WTC11 (cell line): ENCODE results near the gene PIP4K2B. TPM values are rescaled to one million over a fixed set of nuclear protein-coding genes. Genes with fewer than 3 reads are reported as not detected.

Experiments used
- ATAC-seq: fragments of 200-7000 bp; cut with Tn5 transposase; 2 replicates; pipeline ENCODE4 v1.10.0; 2021; ENCODE audit warnings: mild to moderate bottlenecking, moderate library complexity
- CTCF ChIA-PET: fragments of 300-600 bp; sonication (Branson Sonifier 250); formaldehyde crosslinking; loops from one replicate; lab custom pipeline; 2021; ENCODE audit warnings: antibody characterized with exemption; lab: Charles Lee
- POLR2A ChIA-PET: fragments of 350-600 bp; sonication (Branson Sonifier 250); formaldehyde crosslinking; loops from one replicate; lab custom pipeline; 2021; ENCODE audit warnings: antibody characterized with exemption; lab: Charles Lee
- DNase-seq: peaks from one replicate; pipeline ENCODE4 v3.0.0; 2021; ENCODE audit warnings: low spot score
- H3K27ac Mint-ChIP-seq: 2 replicates; pipeline ENCODE4 v1.8.0; 2021; ENCODE audit warnings: mixed read lengths
- H3K27me3 Mint-ChIP-seq: 2 replicates; pipeline ENCODE4 v1.8.0; 2021; ENCODE audit warnings: low read depth, mild to moderate bottlenecking, moderate library complexity, mixed read lengths
- H3K36me3 Mint-ChIP-seq: 2 replicates; pipeline ENCODE4 v1.8.0; 2021; ENCODE audit warnings: mixed read lengths
- H3K4me1 Mint-ChIP-seq: 2 replicates; pipeline ENCODE4 v1.8.0; 2022; ENCODE audit warnings: mixed read lengths
- H3K4me3 Mint-ChIP-seq: 2 replicates; pipeline ENCODE4 v1.8.0; 2021; ENCODE audit warnings: mild to moderate bottlenecking, moderate library complexity, mixed read lengths
- H3K9me3 Mint-ChIP-seq: 2 replicates; pipeline ENCODE4 v1.8.0; 2021; ENCODE audit warnings: mixed read lengths
- FOXJ3 ChIP-seq: sonication (generic); formaldehyde crosslinking; IDR thresholded peaks from 2 replicates; pipeline ENCODE4 v1.9.0; 2021; ENCODE audit warnings: missing genetic modification reagents, mild to moderate bottlenecking, borderline replicate concordance
- FOXK1 ChIP-seq: sonication (generic); formaldehyde crosslinking; IDR thresholded peaks from 2 replicates; pipeline ENCODE4 v1.8.0; 2022; ENCODE audit warnings: mild to moderate bottlenecking, moderate library complexity, missing genetic modification reagents
- JAZF1 ChIP-seq: fragments of 250-450 bp; sonication (Bioruptor Pico); IDR thresholded peaks from 2 replicates; pipeline ENCODE4 v1.9.0; 2021; ENCODE audit warnings: moderate library complexity, mild to moderate bottlenecking, inconsistent platforms
- MXD4 ChIP-seq: fragments of 250-450 bp; sonication (Bioruptor Pico); IDR thresholded peaks from 2 replicates; pipeline ENCODE4 v1.8.0; 2021; ENCODE audit warnings: mild to moderate bottlenecking, moderate library complexity, borderline replicate concordance
- MYBL2 ChIP-seq: sonication (generic); formaldehyde crosslinking; IDR thresholded peaks from 2 replicates; pipeline ENCODE4 v1.8.1; 2023; ENCODE audit warnings: mild to moderate bottlenecking, moderate library complexity, missing genetic modification reagents
- NFE2L1 ChIP-seq: sonication (generic); formaldehyde crosslinking; IDR thresholded peaks from 2 replicates; pipeline ENCODE4 v1.8.1; 2023; ENCODE audit warnings: missing genetic modification reagents
- NR2C2 ChIP-seq: sonication (generic); formaldehyde crosslinking; IDR thresholded peaks from 2 replicates; pipeline ENCODE4 v1.8.0; 2022; ENCODE audit warnings: mild to moderate bottlenecking, missing genetic modification reagents
- RELA ChIP-seq: sonication (generic); formaldehyde crosslinking; IDR thresholded peaks from 2 replicates; pipeline ENCODE4 v1.8.1; 2022; ENCODE audit warnings: missing genetic modification reagents, mild to moderate bottlenecking, borderline replicate concordance
- RORB ChIP-seq: fragments of 250-450 bp; sonication (Bioruptor Pico); IDR thresholded peaks from 2 replicates; pipeline ENCODE4 v1.9.0; 2021; ENCODE audit warnings: mild to moderate bottlenecking
- SMAD4 ChIP-seq: sonication (generic); formaldehyde crosslinking; IDR thresholded peaks from 2 replicates; pipeline ENCODE4 v1.8.0; 2022; ENCODE audit warnings: mild to moderate bottlenecking, missing genetic modification reagents
- SP1 ChIP-seq: sonication (generic); formaldehyde crosslinking; conservative IDR thresholded peaks from 2 replicates; pipeline ENCODE4 v1.8.1; 2022; ENCODE audit warnings: missing genetic modification reagents
- TCF7 ChIP-seq: sonication (generic); formaldehyde crosslinking; IDR thresholded peaks from 2 replicates; pipeline ENCODE4 v1.8.0; 2022; ENCODE audit warnings: mild to moderate bottlenecking, low read depth, missing genetic modification reagents, moderate library complexity
- TP53 ChIP-seq: sonication (generic); formaldehyde crosslinking; IDR thresholded peaks from 2 replicates; pipeline ENCODE4 v1.8.1; 2023; ENCODE audit warnings: mild to moderate bottlenecking, missing genetic modification reagents
- ZNF219 ChIP-seq: sonication (generic); formaldehyde crosslinking; IDR thresholded peaks from 2 replicates; pipeline ENCODE4 v1.8.0; 2023; ENCODE audit warnings: missing genetic modification reagents, mild to moderate bottlenecking, borderline replicate concordance
- ZNF423 ChIP-seq: fragments of 250-450 bp; sonication (Bioruptor Pico); IDR thresholded peaks from 2 replicates; pipeline ENCODE4 v2.1.2; 2022; ENCODE audit warnings: mild to moderate bottlenecking, moderate library complexity
- ZNF671 ChIP-seq: fragments of 250-450 bp; sonication (Bioruptor Pico); IDR thresholded peaks from 2 replicates; pipeline ENCODE4 v1.8.0; 2021; ENCODE audit warnings: mild to moderate bottlenecking
- total RNA-seq: library from RNA; stranded (reverse); gene quantifications from 3 replicates; pipeline ENCODE4 v1.2.3, GENCODE V29; 2021
- TF ChIP-seq, protein P1 (sequence below): sonication (generic); formaldehyde crosslinking; IDR thresholded peaks from 2 replicates; pipeline ENCODE4 v1.8.1; 2022; ENCODE audit warnings: mild to moderate bottlenecking, missing genetic modification reagents, moderate library complexity, borderline replicate concordance
- TF ChIP-seq, protein P2 (sequence below): sonication (generic); formaldehyde crosslinking; conservative IDR thresholded peaks from 2 replicates; pipeline ENCODE4 v1.8.1; 2022; ENCODE audit warnings: mild to moderate bottlenecking, missing genetic modification reagents
- TF ChIP-seq, protein P3 (sequence below): sonication (generic); formaldehyde crosslinking; IDR thresholded peaks from 2 replicates; pipeline ENCODE4 v1.8.1; 2023; ENCODE audit warnings: mild to moderate bottlenecking, missing genetic modification reagents
- TF ChIP-seq, protein P4 (sequence below): sonication (generic); formaldehyde crosslinking; IDR thresholded peaks from 2 replicates; pipeline ENCODE4 v1.8.1; 2023; ENCODE audit warnings: mild to moderate bottlenecking, missing genetic modification reagents
- TF ChIP-seq, protein P5 (sequence below): fragments of 250-450 bp; sonication (Bioruptor Pico); conservative IDR thresholded peaks from 2 replicates; pipeline ENCODE4 v1.9.0; 2021; ENCODE audit warnings: mild to moderate bottlenecking
- TF ChIP-seq, protein P6 (sequence below): fragments of 250-450 bp; sonication (Bioruptor Pico); IDR thresholded peaks from 2 replicates; pipeline ENCODE4 v1.9.0; 2021; ENCODE audit warnings: moderate library complexity, mild to moderate bottlenecking, inconsistent platforms, borderline replicate concordance
- TF ChIP-seq, protein P7 (sequence below): sonication (generic); formaldehyde crosslinking; IDR thresholded peaks from 2 replicates; pipeline ENCODE4 v1.8.0; 2023; ENCODE audit warnings: missing genetic modification reagents
- TF ChIP-seq, protein P8 (sequence below): sonication (generic); formaldehyde crosslinking; IDR thresholded peaks from 2 replicates; pipeline ENCODE4 v1.8.1; 2023; ENCODE audit warnings: mild to moderate bottlenecking, moderate library complexity, missing genetic modification reagents

The PIP4K2B gene
- total RNA-seq, 1 experiment from 2014 or later = 61.9 TPM

DNA sequence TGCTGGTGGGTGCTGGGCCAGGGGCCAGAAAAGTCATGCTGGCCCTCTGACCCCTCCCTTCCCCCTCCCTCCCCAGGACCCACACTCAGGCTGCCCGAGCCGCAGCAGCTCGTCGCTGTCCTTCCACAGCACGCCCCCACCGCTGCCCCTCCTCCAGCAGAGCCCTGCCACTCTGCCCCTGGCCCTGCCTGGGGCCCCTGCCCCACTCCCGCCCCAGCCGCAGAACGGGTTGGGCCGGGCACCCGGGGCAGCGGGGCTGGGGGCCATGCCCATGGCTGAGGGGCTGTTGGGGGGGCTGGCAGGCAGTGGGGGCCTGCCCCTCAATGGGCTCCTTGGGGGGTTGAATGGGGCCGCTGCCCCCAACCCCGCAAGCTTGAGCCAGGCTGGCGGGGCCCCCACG lies 77.6 kb downstream of the PIP4K2B start (continued):
- TF ChIP-seq, protein P1, sequence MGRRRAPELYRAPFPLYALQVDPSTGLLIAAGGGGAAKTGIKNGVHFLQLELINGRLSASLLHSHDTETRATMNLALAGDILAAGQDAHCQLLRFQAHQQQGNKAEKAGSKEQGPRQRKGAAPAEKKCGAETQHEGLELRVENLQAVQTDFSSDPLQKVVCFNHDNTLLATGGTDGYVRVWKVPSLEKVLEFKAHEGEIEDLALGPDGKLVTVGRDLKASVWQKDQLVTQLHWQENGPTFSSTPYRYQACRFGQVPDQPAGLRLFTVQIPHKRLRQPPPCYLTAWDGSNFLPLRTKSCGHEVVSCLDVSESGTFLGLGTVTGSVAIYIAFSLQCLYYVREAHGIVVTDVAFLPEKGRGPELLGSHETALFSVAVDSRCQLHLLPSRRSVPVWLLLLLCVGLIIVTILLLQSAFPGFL (CRISPR knock-in tag) = no peak
- TF ChIP-seq TCF7 (CRISPR knock-in tag) (no peak), SP1 (CRISPR knock-in tag) (no peak), NFE2L1 (CRISPR knock-in tag) (no peak), TP53 (CRISPR knock-in tag) (no peak)
- TF ChIP-seq, protein P2, sequence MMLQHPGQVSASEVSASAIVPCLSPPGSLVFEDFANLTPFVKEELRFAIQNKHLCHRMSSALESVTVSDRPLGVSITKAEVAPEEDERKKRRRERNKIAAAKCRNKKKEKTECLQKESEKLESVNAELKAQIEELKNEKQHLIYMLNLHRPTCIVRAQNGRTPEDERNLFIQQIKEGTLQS (CRISPR knock-in tag) = no peak
- TF ChIP-seq, protein P3, sequence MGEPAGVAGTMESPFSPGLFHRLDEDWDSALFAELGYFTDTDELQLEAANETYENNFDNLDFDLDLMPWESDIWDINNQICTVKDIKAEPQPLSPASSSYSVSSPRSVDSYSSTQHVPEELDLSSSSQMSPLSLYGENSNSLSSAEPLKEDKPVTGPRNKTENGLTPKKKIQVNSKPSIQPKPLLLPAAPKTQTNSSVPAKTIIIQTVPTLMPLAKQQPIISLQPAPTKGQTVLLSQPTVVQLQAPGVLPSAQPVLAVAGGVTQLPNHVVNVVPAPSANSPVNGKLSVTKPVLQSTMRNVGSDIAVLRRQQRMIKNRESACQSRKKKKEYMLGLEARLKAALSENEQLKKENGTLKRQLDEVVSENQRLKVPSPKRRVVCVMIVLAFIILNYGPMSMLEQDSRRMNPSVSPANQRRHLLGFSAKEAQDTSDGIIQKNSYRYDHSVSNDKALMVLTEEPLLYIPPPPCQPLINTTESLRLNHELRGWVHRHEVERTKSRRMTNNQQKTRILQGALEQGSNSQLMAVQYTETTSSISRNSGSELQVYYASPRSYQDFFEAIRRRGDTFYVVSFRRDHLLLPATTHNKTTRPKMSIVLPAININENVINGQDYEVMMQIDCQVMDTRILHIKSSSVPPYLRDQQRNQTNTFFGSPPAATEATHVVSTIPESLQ (CRISPR knock-in tag) = no peak

DNA sequence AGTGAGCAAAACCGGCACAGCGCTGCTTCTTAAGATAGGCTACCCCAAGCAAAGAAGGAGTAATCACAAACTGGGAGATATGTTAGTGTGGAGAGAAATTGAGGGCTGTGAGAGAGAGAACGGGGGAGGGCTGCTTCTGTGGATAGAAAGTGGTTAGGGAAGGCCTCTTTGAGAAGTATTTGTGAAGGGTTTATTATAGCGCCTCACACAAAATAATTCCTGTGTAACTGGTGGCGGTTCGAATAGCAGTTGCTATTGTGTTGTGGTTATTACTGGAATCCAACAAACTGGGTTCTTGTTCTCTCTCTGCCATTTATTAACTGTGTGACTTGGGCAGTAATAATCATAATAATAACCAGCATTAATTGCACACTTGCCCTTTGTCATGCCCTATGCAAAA lies 78.4 kb downstream of the PIP4K2B start:
- H3K36me3 Mint-ChIP-seq = no peaks in the 10 kb centered on the region
- H3K4me1 Mint-ChIP-seq = peaks cover 30% of the 10 kb centered on the region
- CTCF ChIA-PET = interaction anchor here (1.2 to 5.0 kb wide), 3 partner anchors 10 to 162 kb away, joined by 4 to 37 read pairs (median 22); partner anchors contain the start of gene CISD3
- POLR2A ChIA-PET = interaction anchor here (0.7 to 0.8 kb wide), 2 partner anchors 15 to 65 kb away, joined by 3 to 5 read pairs; no protein-coding TSS in a partner anchor
- no peak for ATAC-seq
- H3K27me3 Mint-ChIP-seq = peaks cover 12% of the 10 kb centered on the region
- H3K9me3 Mint-ChIP-seq = no peaks in the 10 kb centered on the region
- no peak overlapping the region for H3K27ac Mint-ChIP-seq
- no peak for TF ChIP-seq ZNF423
- TF ChIP-seq, protein P4, sequence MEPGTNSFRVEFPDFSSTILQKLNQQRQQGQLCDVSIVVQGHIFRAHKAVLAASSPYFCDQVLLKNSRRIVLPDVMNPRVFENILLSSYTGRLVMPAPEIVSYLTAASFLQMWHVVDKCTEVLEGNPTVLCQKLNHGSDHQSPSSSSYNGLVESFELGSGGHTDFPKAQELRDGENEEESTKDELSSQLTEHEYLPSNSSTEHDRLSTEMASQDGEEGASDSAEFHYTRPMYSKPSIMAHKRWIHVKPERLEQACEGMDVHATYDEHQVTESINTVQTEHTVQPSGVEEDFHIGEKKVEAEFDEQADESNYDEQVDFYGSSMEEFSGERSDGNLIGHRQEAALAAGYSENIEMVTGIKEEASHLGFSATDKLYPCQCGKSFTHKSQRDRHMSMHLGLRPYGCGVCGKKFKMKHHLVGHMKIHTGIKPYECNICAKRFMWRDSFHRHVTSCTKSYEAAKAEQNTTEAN (CRISPR knock-in tag) = no peak
- TF ChIP-seq MXD4 (CRISPR knock-in tag) = no peak
- no peak for TF ChIP-seq ZNF219 (CRISPR knock-in tag)
- TF ChIP-seq SMAD4 = no peak
- TF ChIP-seq NR2C2 (CRISPR knock-in tag) = no peak
- no peak for TF ChIP-seq RELA
- TF ChIP-seq, protein P3 (CRISPR knock-in tag) = no peak
- TF ChIP-seq FOXJ3 (CRISPR knock-in tag) = no peak
- no peak for TF ChIP-seq FOXK1
- TF ChIP-seq NFE2L1 (CRISPR knock-in tag) = no peak
- TF ChIP-seq ZNF671 (CRISPR knock-in tag) = no peak
- TF ChIP-seq, protein P5, sequence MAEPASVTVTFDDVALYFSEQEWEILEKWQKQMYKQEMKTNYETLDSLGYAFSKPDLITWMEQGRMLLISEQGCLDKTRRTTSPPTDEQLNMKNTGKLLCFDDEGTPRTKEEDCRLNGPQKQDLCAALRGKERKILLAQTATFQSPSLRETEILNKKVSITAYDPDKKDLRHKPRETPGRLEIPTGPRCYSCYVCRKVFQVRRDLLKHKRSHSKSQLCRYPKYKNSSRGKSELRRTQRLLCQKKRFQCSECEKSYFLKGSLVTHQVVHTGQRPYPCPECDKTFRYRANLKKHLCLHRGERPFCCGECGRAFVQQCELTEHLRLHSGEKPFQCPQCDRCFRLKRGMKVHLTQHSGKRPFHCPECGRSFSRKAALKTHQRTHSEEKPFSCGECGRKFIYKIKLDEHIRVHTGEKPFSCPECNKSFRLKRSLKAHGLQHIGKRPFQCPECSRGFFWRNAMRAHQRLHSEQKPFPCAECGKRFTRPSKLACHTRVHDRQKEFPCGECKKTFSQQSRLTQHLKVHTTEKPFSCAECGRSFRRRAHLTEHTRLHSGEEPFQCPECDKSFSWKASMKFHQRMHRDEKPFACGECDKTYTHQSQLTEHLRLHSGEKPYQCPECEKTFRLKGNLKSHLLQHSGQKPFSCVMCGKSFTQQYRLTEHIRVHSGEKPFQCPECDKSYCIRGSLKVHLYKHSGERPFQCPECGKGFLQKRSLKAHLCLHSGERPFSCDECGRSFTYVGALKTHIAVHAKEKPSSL (CRISPR knock-in tag) = no peak
- TF ChIP-seq, protein P6, sequence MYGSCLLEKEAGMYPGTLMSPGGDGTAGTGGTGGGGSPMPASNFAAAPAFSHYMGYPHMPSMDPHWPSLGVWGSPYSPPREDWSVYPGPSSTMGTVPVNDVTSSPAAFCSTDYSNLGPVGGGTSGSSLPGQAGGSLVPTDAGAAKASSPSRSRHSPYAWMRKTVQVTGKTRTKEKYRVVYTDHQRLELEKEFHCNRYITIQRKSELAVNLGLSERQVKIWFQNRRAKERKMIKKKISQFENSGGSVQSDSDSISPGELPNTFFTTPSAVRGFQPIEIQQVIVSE (CRISPR knock-in tag) = no peak
- no peak for TF ChIP-seq JAZF1 (CRISPR knock-in tag)
- TF ChIP-seq RORB = no peak
- TF ChIP-seq MYBL2 = no peak
- TF ChIP-seq, protein P7, sequence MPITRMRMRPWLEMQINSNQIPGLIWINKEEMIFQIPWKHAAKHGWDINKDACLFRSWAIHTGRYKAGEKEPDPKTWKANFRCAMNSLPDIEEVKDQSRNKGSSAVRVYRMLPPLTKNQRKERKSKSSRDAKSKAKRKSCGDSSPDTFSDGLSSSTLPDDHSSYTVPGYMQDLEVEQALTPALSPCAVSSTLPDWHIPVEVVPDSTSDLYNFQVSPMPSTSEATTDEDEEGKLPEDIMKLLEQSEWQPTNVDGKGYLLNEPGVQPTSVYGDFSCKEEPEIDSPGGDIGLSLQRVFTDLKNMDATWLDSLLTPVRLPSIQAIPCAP (CRISPR knock-in tag) = no peak
- TF ChIP-seq, protein P8, sequence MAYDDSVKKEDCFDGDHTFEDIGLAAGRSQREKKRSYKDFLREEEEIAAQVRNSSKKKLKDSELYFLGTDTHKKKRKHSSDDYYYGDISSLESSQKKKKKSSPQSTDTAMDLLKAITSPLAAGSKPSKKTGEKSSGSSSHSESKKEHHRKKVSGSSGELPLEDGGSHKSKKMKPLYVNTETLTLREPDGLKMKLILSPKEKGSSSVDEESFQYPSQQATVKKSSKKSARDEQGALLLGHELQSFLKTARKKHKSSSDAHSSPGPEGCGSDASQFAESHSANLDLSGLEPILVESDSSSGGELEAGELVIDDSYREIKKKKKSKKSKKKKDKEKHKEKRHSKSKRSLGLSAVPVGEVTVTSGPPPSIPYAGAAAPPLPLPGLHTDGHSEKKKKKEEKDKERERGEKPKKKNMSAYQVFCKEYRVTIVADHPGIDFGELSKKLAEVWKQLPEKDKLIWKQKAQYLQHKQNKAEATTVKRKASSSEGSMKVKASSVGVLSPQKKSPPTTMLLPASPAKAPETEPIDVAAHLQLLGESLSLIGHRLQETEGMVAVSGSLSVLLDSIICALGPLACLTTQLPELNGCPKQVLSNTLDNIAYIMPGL (CRISPR knock-in tag) = no peak
- no peak overlapping the region for H3K4me3 Mint-ChIP-seq
- no peak for DNase-seq
